ENCODE results near the gene SMIM41. TPM values are rescaled to one million over a fixed set of nuclear protein-coding genes. Genes with fewer than 3 reads are reported as not detected.
"Not testable (repeated sequence)": the region's sequence is repeated elsewhere in the genome, so short reads cannot be mapped to it uniquely, and the experiment has no call there.

Gene SMIM41
- total RNA-seq, 1 donor from 2014 or later = 0.88 TPM

GRCh38 chr12:52091061-52091460 lies 11.6 kb downstream of the SMIM41 start:
- Mint-ChIP-seq H3K27me3 (ENCODE audit: unreplicated experiment) (peaks cover 7% of the 10 kb centered on the region), H3K36me3 (ENCODE audit: unreplicated experiment) (peaks cover 4% of the 10 kb centered on the region), H3K27ac (ENCODE audit: unreplicated experiment) (no peak overlapping the region), H3K4me1 (ENCODE audit: low read depth, unreplicated experiment) (peaks cover 14% of the 10 kb centered on the region), H3K9me3 (ENCODE audit: unreplicated experiment) (no peaks in the 10 kb centered on the region), H3K4me3 (ENCODE audit: unreplicated experiment) (no peak overlapping the region)
- no peak for DNase-seq
- no peak for TF ChIP-seq CTCF (IDR thresholded peaks at IDR 0.05; ENCODE audit: partially characterized antibody, unreplicated experiment)

DNA sequence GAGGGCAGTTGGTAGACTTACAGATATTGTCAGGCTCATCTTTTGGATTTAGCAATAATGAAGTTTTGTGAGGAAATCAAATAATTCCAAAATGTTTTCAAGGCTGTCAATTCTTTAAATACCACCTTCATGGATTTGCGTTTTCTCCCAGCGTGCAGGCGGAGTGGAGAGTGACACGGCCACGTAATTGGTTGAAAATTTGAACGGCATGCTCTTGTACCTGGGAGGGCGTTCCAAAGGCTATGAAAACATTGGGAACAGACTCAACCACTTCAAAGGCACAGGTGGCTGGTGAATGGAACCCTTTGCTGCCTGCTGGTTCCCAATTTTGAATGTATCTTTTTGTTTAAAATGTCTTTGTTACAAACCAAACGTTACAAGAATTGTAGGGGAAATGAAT lies 12.4 kb downstream of the SMIM41 start:
- no peak for DNase-seq
- Mint-ChIP-seq H3K27ac (ENCODE audit: unreplicated experiment) (no peak overlapping the region), H3K36me3 (ENCODE audit: unreplicated experiment) (peaks cover 4% of the 10 kb centered on the region), H3K4me1 (ENCODE audit: low read depth, unreplicated experiment) (peaks cover 14% of the 10 kb centered on the region), H3K9me3 (ENCODE audit: unreplicated experiment) (no peaks in the 10 kb centered on the region), H3K4me3 (ENCODE audit: unreplicated experiment) (no peak overlapping the region), H3K27me3 (ENCODE audit: unreplicated experiment) (peaks cover 7% of the 10 kb centered on the region)
- TF ChIP-seq CTCF (IDR thresholded peaks at IDR 0.05; ENCODE audit: partially characterized antibody, unreplicated experiment) = no peak

GRCh38 chr12:52093346-52093745 lies 13.8 kb downstream of the SMIM41 start:
- TF ChIP-seq CTCF (IDR thresholded peaks at IDR 0.05; ENCODE audit: partially characterized antibody, unreplicated experiment) = no peak
- Mint-ChIP-seq H3K27me3 (ENCODE audit: unreplicated experiment) (peaks cover 6% of the 10 kb centered on the region), H3K27ac (ENCODE audit: unreplicated experiment) (no peak overlapping the region), H3K4me1 (ENCODE audit: low read depth, unreplicated experiment) (peaks cover 6% of the 10 kb centered on the region), H3K36me3 (ENCODE audit: unreplicated experiment) (peaks cover 4% of the 10 kb centered on the region), H3K4me3 (ENCODE audit: unreplicated experiment) (no peak overlapping the region), H3K9me3 (ENCODE audit: unreplicated experiment) (no peaks in the 10 kb centered on the region)
- no peak for DNase-seq

- Mint-ChIP-seq H3K27ac (ENCODE audit: unreplicated experiment) (no peak overlapping the region), H3K9me3 (ENCODE audit: unreplicated experiment) (no peaks in the 10 kb centered on the region), H3K4me1 (ENCODE audit: low read depth, unreplicated experiment) (no peaks in the 10 kb centered on the region), H3K4me3 (ENCODE audit: unreplicated experiment) (no peak overlapping the region), H3K36me3 (ENCODE audit: unreplicated experiment) (peaks cover 4% of the 10 kb centered on the region), H3K27me3 (ENCODE audit: unreplicated experiment) (peaks cover 8% of the 10 kb centered on the region)
- no peak for TF ChIP-seq CTCF (IDR thresholded peaks at IDR 0.05; ENCODE audit: partially characterized antibody, unreplicated experiment)
- DNase-seq = no peak
Measured at GRCh38 chr12:52096332-52097044, 17.0 kb downstream of the SMIM41 start.

DNA sequence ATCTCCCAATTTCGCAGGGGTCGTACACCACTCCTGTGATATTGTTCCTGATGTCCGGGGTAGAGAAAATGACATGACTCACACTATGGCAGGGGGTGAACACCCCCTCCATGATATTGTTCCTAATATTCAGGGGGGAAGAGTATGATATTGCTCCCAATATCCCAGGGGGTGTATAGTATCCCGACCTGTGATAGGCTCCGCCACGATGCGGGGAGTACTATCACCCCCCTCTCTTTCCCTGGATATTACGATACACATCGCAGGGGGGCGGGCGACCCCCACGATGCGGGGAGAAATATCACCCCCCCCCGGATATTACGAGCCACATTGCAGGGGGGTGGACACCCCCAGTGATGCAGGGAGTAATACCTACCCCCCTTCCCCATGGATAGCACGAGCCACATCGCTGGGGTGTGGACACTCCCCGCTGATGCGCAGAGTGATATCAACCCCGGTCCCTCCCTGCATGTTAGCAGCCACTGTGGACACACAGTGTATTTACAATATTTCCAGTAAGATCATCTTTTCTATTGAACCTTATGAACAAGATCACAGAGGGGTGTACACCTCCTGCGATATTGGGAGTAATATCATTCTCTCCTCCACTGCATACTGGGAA lies 17.7 kb downstream of the SMIM41 start:
- Mint-ChIP-seq H3K27ac (ENCODE audit: unreplicated experiment) (no peak overlapping the region), H3K27me3 (ENCODE audit: unreplicated experiment) (peaks cover 6% of the 10 kb centered on the region), H3K4me3 (ENCODE audit: unreplicated experiment) (no peak overlapping the region), H3K36me3 (ENCODE audit: unreplicated experiment) (peaks cover 4% of the 10 kb centered on the region), H3K4me1 (ENCODE audit: low read depth, unreplicated experiment) (no peaks in the 10 kb centered on the region), H3K9me3 (ENCODE audit: unreplicated experiment) (no peaks in the 10 kb centered on the region)
- no peak for DNase-seq
- no peak for TF ChIP-seq CTCF (IDR thresholded peaks at IDR 0.05; ENCODE audit: partially characterized antibody, unreplicated experiment)

GRCh38 chr12:52104431-52105089 lies 25.1 kb downstream of the SMIM41 start:
- H3K4me1 Mint-ChIP-seq (ENCODE audit: low read depth, unreplicated experiment); DNase-seq; H3K36me3 Mint-ChIP-seq (ENCODE audit: unreplicated experiment); H3K27ac Mint-ChIP-seq (ENCODE audit: unreplicated experiment); H3K9me3 Mint-ChIP-seq (ENCODE audit: unreplicated experiment); H3K27me3 Mint-ChIP-seq (ENCODE audit: unreplicated experiment); H3K4me3 Mint-ChIP-seq (ENCODE audit: unreplicated experiment): not testable (repeated sequence)
